Measurements from ENCODE around the gene MYO3B.

GRCh38 chr2:170341684-170342623 lies 164.0 kb downstream of the MYO3B start:
- TF ChIP-seq POLR2A (IDR thresholded peaks at IDR 0.05) (no peak), EP300 (IDR thresholded peaks at IDR 0.05) (no peak), POLR2AphosphoS5 (IDR thresholded peaks at IDR 0.05) (no peak)
- TF ChIP-seq, protein P1, sequence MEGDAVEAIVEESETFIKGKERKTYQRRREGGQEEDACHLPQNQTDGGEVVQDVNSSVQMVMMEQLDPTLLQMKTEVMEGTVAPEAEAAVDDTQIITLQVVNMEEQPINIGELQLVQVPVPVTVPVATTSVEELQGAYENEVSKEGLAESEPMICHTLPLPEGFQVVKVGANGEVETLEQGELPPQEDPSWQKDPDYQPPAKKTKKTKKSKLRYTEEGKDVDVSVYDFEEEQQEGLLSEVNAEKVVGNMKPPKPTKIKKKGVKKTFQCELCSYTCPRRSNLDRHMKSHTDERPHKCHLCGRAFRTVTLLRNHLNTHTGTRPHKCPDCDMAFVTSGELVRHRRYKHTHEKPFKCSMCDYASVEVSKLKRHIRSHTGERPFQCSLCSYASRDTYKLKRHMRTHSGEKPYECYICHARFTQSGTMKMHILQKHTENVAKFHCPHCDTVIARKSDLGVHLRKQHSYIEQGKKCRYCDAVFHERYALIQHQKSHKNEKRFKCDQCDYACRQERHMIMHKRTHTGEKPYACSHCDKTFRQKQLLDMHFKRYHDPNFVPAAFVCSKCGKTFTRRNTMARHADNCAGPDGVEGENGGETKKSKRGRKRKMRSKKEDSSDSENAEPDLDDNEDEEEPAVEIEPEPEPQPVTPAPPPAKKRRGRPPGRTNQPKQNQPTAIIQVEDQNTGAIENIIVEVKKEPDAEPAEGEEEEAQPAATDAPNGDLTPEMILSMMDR (IDR thresholded peaks at IDR 0.05) = no peak
